HL-60 (cell line): ENCODE measurements around the gene RND1.

Experiments used
- CTCF ChIP-seq: IDR thresholded peaks from one replicate; pipeline ENCODE4 v1.5.1; 2011; ENCODE audit warnings: low read length, control low read depth, inconsistent platforms; ENCODE audit not compliant: insufficient read depth
- GABPA ChIP-seq: IDR thresholded peaks from 2 replicates; pipeline ENCODE4 v1.6.1; 2012; ENCODE audit warnings: low read depth
- POLR2AphosphoS5 ChIP-seq: IDR thresholded peaks from 2 replicates; pipeline ENCODE4 v1.6.1; 2012; ENCODE audit warnings: low read depth
- TF ChIP-seq, protein P1 (sequence below): IDR thresholded peaks from 2 replicates; pipeline ENCODE4 v1.6.1; 2012; ENCODE audit warnings: low read depth; ENCODE audit not compliant: insufficient replicate concordance

- TF ChIP-seq CTCF (no peak), POLR2AphosphoS5 (no peak), GABPA (no peak)
- TF ChIP-seq, protein P1, sequence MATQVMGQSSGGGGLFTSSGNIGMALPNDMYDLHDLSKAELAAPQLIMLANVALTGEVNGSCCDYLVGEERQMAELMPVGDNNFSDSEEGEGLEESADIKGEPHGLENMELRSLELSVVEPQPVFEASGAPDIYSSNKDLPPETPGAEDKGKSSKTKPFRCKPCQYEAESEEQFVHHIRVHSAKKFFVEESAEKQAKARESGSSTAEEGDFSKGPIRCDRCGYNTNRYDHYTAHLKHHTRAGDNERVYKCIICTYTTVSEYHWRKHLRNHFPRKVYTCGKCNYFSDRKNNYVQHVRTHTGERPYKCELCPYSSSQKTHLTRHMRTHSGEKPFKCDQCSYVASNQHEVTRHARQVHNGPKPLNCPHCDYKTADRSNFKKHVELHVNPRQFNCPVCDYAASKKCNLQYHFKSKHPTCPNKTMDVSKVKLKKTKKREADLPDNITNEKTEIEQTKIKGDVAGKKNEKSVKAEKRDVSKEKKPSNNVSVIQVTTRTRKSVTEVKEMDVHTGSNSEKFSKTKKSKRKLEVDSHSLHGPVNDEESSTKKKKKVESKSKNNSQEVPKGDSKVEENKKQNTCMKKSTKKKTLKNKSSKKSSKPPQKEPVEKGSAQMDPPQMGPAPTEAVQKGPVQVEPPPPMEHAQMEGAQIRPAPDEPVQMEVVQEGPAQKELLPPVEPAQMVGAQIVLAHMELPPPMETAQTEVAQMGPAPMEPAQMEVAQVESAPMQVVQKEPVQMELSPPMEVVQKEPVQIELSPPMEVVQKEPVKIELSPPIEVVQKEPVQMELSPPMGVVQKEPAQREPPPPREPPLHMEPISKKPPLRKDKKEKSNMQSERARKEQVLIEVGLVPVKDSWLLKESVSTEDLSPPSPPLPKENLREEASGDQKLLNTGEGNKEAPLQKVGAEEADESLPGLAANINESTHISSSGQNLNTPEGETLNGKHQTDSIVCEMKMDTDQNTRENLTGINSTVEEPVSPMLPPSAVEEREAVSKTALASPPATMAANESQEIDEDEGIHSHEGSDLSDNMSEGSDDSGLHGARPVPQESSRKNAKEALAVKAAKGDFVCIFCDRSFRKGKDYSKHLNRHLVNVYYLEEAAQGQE: no peak
Measured at GRCh38 chr12:48812389-48812788, 53.3 kb downstream of the RND1 start.
